Measurements from ENCODE around the gene OR2L8.
A peak's percentile ranks its signal among the peaks of the same experiment; 100 is the strongest.

Gene OR2L8

GRCh38 chr1:247948558-247948957 lies at the start of gene OR2L8:
Gene OR2L8, plus strand, starts transcription at chr1:247948858. Its CDS starts 0 bp downstream, at chr1:247948858.
- DNase-seq (ENCODE audit: low read depth in 1 of 2, low spot score in 1 of 2) = no peak
- in situ Hi-C loops (cut with HindIII; ENCODE audit: low pct_unique_long_range_greater_than_20kb, low sequenced_read_pairs) = no loop called here
- no peak for TF ChIP-seq JUND (IDR thresholded peaks at IDR 0.05; ENCODE audit: low read depth)

- no peak for TF ChIP-seq JUND (IDR thresholded peaks at IDR 0.05; ENCODE audit: low read depth)
- DNase-seq (ENCODE audit: low read depth in 1 of 2, low spot score in 1 of 2) = no peak
- in situ Hi-C loops (cut with HindIII; ENCODE audit: low pct_unique_long_range_greater_than_20kb, low sequenced_read_pairs) = no loop called here
Measured at GRCh38 chr1:247904122-247904521, 44.5 kb upstream of the OR2L8 start.

- DNase-seq (ENCODE audit: low read depth in 1 of 2, low spot score in 1 of 2) = no peak
- TF ChIP-seq JUND (IDR thresholded peaks at IDR 0.05; ENCODE audit: low read depth) = no peak
Measured at GRCh38 chr1:247905181-247905580, 43.5 kb upstream of the OR2L8 start.

GRCh38 chr1:247905910-247906503 lies 42.7 kb upstream of the OR2L8 start:
- in situ Hi-C loops (cut with HindIII; ENCODE audit: low pct_unique_long_range_greater_than_20kb, low sequenced_read_pairs) = no loop called here
- no peak for DNase-seq (ENCODE audit: low read depth in 1 of 2, low spot score in 1 of 2)
- TF ChIP-seq JUND (IDR thresholded peaks at IDR 0.05; ENCODE audit: low read depth) = no peak

More at GRCh38 chr1:247905181-247905580, 43.5 kb upstream of the OR2L8 start:
- in situ Hi-C loops (cut with HindIII; ENCODE audit: low pct_unique_long_range_greater_than_20kb, low sequenced_read_pairs) = no loop called here

- no peak for TF ChIP-seq JUND (IDR thresholded peaks at IDR 0.05; ENCODE audit: low read depth)
- DNase-seq (ENCODE audit: low read depth in 1 of 2, low spot score in 1 of 2) = peak; percentile 30 to 43
- in situ Hi-C loops (cut with HindIII; ENCODE audit: low pct_unique_long_range_greater_than_20kb, low sequenced_read_pairs) = no loop called here
Measured at GRCh38 chr1:247906504-247907047, 42.1 kb upstream of the OR2L8 start.

GRCh38 chr1:247908766-247909165 lies 39.9 kb upstream of the OR2L8 start:
- in situ Hi-C loops (cut with HindIII; ENCODE audit: low pct_unique_long_range_greater_than_20kb, low sequenced_read_pairs) = no loop called here
- TF ChIP-seq JUND (IDR thresholded peaks at IDR 0.05; ENCODE audit: low read depth) = no peak
- no peak for DNase-seq (ENCODE audit: low read depth in 1 of 2, low spot score in 1 of 2)

- in situ Hi-C loops (cut with HindIII; ENCODE audit: low pct_unique_long_range_greater_than_20kb, low sequenced_read_pairs) = no loop called here
- TF ChIP-seq JUND (IDR thresholded peaks at IDR 0.05; ENCODE audit: low read depth) = no peak
- DNase-seq (ENCODE audit: low read depth in 1 of 2, low spot score in 1 of 2) = no peak
Measured at GRCh38 chr1:247913786-247914185, 34.9 kb upstream of the OR2L8 start.

GRCh38 chr1:247914941-247915662 lies 33.6 kb upstream of the OR2L8 start:
- in situ Hi-C loops (cut with HindIII; ENCODE audit: low pct_unique_long_range_greater_than_20kb, low sequenced_read_pairs) = no loop called here
- no peak for TF ChIP-seq JUND (IDR thresholded peaks at IDR 0.05; ENCODE audit: low read depth)
- no peak for DNase-seq (ENCODE audit: low read depth in 1 of 2, low spot score in 1 of 2)

GRCh38 chr1:247919952-247920351 lies 28.7 kb upstream of the OR2L8 start, which contains the start of gene OR2T8:
Gene OR2T8, plus strand, starts transcription at chr1:247920252. Its CDS starts 766 bp downstream, at chr1:247921018.
- no peak for TF ChIP-seq JUND (IDR thresholded peaks at IDR 0.05; ENCODE audit: low read depth)
- in situ Hi-C loops (cut with HindIII; ENCODE audit: low pct_unique_long_range_greater_than_20kb, low sequenced_read_pairs) = no loop called here
- no peak for DNase-seq (ENCODE audit: low read depth in 1 of 2, low spot score in 1 of 2)

GRCh38 chr1:247923941-247924340 lies 24.7 kb upstream of the OR2L8 start:
- in situ Hi-C loops (cut with HindIII; ENCODE audit: low pct_unique_long_range_greater_than_20kb, low sequenced_read_pairs) = no loop called here
- TF ChIP-seq JUND (IDR thresholded peaks at IDR 0.05; ENCODE audit: low read depth) = no peak
- DNase-seq (ENCODE audit: low read depth in 1 of 2, low spot score in 1 of 2) = no peak

GRCh38 chr1:247924868-247925267 lies 23.8 kb upstream of the OR2L8 start, which contains the start of gene OR2AJ1:
Gene OR2AJ1, plus strand, starts transcription at chr1:247924889. Its CDS starts 8,880 bp downstream, at chr1:247933769.
- no peak for DNase-seq (ENCODE audit: low read depth in 1 of 2, low spot score in 1 of 2)
- TF ChIP-seq JUND (IDR thresholded peaks at IDR 0.05; ENCODE audit: low read depth) = no peak
- in situ Hi-C loops (cut with HindIII; ENCODE audit: low pct_unique_long_range_greater_than_20kb, low sequenced_read_pairs) = no loop called here

- in situ Hi-C loops (cut with HindIII; ENCODE audit: low pct_unique_long_range_greater_than_20kb, low sequenced_read_pairs) = no loop called here
- no peak for TF ChIP-seq JUND (IDR thresholded peaks at IDR 0.05; ENCODE audit: low read depth)
- no peak for DNase-seq (ENCODE audit: low read depth in 1 of 2, low spot score in 1 of 2)
Measured at GRCh38 chr1:247933989-247934388, 14.7 kb upstream of the OR2L8 start.

GRCh38 chr1:247935781-247936180 lies 12.9 kb upstream of the OR2L8 start:
- DNase-seq (ENCODE audit: low read depth in 1 of 2, low spot score in 1 of 2) = no peak
- no peak for TF ChIP-seq JUND (IDR thresholded peaks at IDR 0.05; ENCODE audit: low read depth)
- in situ Hi-C loops (cut with HindIII; ENCODE audit: low pct_unique_long_range_greater_than_20kb, low sequenced_read_pairs) = no loop called here
